ENCODE results near the gene DAPK2. TPM values are rescaled to one million over a fixed set of nuclear protein-coding genes. Genes with fewer than 3 reads are reported as not detected.

DAPK2 gene
- total RNA-seq, 1 donor = 23.5 TPM

DNA sequence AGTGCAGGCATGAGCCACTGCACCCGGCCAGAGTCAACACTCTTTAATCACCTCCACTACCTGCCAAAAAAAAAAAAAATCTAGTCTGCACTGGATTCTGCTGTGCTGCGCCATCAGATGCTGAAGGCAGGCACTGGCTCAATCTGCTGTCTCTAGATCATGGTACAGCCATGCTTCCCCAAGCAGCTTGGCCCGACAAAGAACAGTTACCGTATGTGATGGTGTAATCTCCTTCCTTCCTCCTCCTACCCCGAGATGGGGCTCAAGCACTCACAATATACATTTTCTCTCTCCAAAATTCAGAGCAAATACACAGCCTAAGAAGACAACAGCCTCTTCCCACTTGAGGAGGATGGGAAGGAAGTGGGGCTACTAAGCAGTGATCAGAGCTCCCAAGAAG lies 45.1 kb downstream of the DAPK2 start:
- no peak for DNase-seq (ENCODE audit: insufficient read length, low spot score, missing footprints)
- Histone ChIP-seq H2AFZ (ENCODE audit: low read length) (no peak overlapping the region), H3K4me2 (ENCODE audit: insufficient read depth, low read length) (no peak overlapping the region), H3K4me3 (ENCODE audit: insufficient read depth, low read length) (no peak overlapping the region), H3K4me1 (ENCODE audit: insufficient read depth, low read length) (peaks cover 20% of the 10 kb centered on the region), H3K27me3 (ENCODE audit: insufficient read depth, low read length) (no peaks in the 10 kb centered on the region), H3K27ac (ENCODE audit: low read depth, low read length) (no peak overlapping the region), H3K36me3 (ENCODE audit: insufficient read depth, low read length) (no peaks in the 10 kb centered on the region), H3K9me3 (ENCODE audit: low read depth, low read length) (no peaks in the 10 kb centered on the region), H3K79me2 (ENCODE audit: insufficient read depth, low read length) (no peaks in the 10 kb centered on the region), H4K20me1 (ENCODE audit: insufficient read depth, low read length) (no peaks in the 10 kb centered on the region)
- TF ChIP-seq, protein P1, sequence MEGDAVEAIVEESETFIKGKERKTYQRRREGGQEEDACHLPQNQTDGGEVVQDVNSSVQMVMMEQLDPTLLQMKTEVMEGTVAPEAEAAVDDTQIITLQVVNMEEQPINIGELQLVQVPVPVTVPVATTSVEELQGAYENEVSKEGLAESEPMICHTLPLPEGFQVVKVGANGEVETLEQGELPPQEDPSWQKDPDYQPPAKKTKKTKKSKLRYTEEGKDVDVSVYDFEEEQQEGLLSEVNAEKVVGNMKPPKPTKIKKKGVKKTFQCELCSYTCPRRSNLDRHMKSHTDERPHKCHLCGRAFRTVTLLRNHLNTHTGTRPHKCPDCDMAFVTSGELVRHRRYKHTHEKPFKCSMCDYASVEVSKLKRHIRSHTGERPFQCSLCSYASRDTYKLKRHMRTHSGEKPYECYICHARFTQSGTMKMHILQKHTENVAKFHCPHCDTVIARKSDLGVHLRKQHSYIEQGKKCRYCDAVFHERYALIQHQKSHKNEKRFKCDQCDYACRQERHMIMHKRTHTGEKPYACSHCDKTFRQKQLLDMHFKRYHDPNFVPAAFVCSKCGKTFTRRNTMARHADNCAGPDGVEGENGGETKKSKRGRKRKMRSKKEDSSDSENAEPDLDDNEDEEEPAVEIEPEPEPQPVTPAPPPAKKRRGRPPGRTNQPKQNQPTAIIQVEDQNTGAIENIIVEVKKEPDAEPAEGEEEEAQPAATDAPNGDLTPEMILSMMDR (IDR thresholded peaks at IDR 0.05; ENCODE audit: extremely low read depth, low read depth, low read length) = no peak

GRCh38 chr15:64000183-64000951 lies 45.9 kb downstream of the DAPK2 start:
- H3K4me2 ChIP-seq (ENCODE audit: insufficient read depth, low read length) = no peak overlapping the region
- no peaks in the 10 kb centered on the region for H3K9me3 ChIP-seq (ENCODE audit: low read depth, low read length)
- no peak overlapping the region for H3K27ac ChIP-seq (ENCODE audit: low read depth, low read length)
- H3K79me2 ChIP-seq (ENCODE audit: insufficient read depth, low read length) = no peaks in the 10 kb centered on the region
- DNase-seq (ENCODE audit: insufficient read length, low spot score, missing footprints) = peak; percentile 86
- no peaks in the 10 kb centered on the region for H4K20me1 ChIP-seq (ENCODE audit: insufficient read depth, low read length)
- H3K36me3 ChIP-seq (ENCODE audit: insufficient read depth, low read length) = no peaks in the 10 kb centered on the region
- H3K4me1 ChIP-seq (ENCODE audit: insufficient read depth, low read length) = peaks cover 20% of the 10 kb centered on the region
- TF ChIP-seq, protein P1 (IDR thresholded peaks at IDR 0.05; ENCODE audit: extremely low read depth, low read depth, low read length) = no peak
- H2AFZ ChIP-seq (ENCODE audit: low read length) = no peak overlapping the region
- no peaks in the 10 kb centered on the region for H3K27me3 ChIP-seq (ENCODE audit: insufficient read depth, low read length)
- no peak overlapping the region for H3K4me3 ChIP-seq (ENCODE audit: insufficient read depth, low read length)

GRCh38 chr15:63999177-63999576 lies 47.1 kb downstream of the DAPK2 start:
- TF ChIP-seq, protein P1 (IDR thresholded peaks at IDR 0.05; ENCODE audit: extremely low read depth, low read depth, low read length) = no peak
- Histone ChIP-seq H3K4me1 (ENCODE audit: insufficient read depth, low read length) (peaks cover 20% of the 10 kb centered on the region), H3K27ac (ENCODE audit: low read depth, low read length) (no peak overlapping the region), H3K36me3 (ENCODE audit: insufficient read depth, low read length) (no peaks in the 10 kb centered on the region), H3K79me2 (ENCODE audit: insufficient read depth, low read length) (no peaks in the 10 kb centered on the region), H3K4me2 (ENCODE audit: insufficient read depth, low read length) (no peak overlapping the region), H3K4me3 (ENCODE audit: insufficient read depth, low read length) (no peak overlapping the region), H3K9me3 (ENCODE audit: low read depth, low read length) (no peaks in the 10 kb centered on the region), H3K27me3 (ENCODE audit: insufficient read depth, low read length) (no peaks in the 10 kb centered on the region), H4K20me1 (ENCODE audit: insufficient read depth, low read length) (no peaks in the 10 kb centered on the region), H2AFZ (ENCODE audit: low read length) (no peak overlapping the region)
- DNase-seq (ENCODE audit: insufficient read length, low spot score, missing footprints) = peak; percentile 11

DNA sequence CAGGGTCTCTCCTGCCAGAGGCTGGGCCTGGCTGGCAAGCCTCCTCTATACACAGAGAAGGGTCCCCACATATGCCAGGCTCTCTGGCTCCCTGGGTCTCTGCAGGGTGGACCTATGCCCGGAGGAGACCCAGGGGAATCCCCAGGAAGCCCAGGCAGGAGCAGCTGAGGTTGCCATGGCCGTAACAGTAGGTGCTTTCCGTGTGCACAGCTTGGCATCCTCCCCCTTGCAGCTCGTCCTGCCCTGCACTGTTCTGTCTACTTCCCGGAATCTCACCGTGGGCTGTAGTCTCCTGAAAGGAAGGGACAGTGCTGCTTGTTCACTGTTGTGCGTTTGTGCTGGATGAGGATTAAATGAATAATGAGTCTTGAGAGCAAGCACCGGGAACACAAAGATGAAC lies 47.8 kb downstream of the DAPK2 start:
- no peaks in the 10 kb centered on the region for H3K9me3 ChIP-seq (ENCODE audit: low read depth, low read length)
- H3K79me2 ChIP-seq (ENCODE audit: insufficient read depth, low read length) = no peaks in the 10 kb centered on the region
- H3K27me3 ChIP-seq (ENCODE audit: insufficient read depth, low read length) = no peaks in the 10 kb centered on the region
- H2AFZ ChIP-seq (ENCODE audit: low read length) = no peak overlapping the region
- H4K20me1 ChIP-seq (ENCODE audit: insufficient read depth, low read length) = no peaks in the 10 kb centered on the region
- peaks cover 20% of the 10 kb centered on the region for H3K4me1 ChIP-seq (ENCODE audit: insufficient read depth, low read length)
- no peak overlapping the region for H3K4me2 ChIP-seq (ENCODE audit: insufficient read depth, low read length)
- H3K27ac ChIP-seq (ENCODE audit: low read depth, low read length) = no peak overlapping the region
- H3K4me3 ChIP-seq (ENCODE audit: insufficient read depth, low read length) = no peak overlapping the region
- no peaks in the 10 kb centered on the region for H3K36me3 ChIP-seq (ENCODE audit: insufficient read depth, low read length)
- TF ChIP-seq, protein P1 (IDR thresholded peaks at IDR 0.05; ENCODE audit: extremely low read depth, low read depth, low read length) = no peak
- no peak for DNase-seq (ENCODE audit: insufficient read length, low spot score, missing footprints)
